GM19328 (cell line): ENCODE results near the gene CCDC190.
"Not testable (repeated sequence)": the region's sequence is repeated elsewhere in the genome, so short reads cannot be mapped to it uniquely, and the experiment has no call there.

Source experiments
- ATAC-seq: cut with Tn5 transposase; IDR thresholded peaks from one replicate; pipeline ENCODE4 v1.9.1; 2021; ENCODE audit warnings: mild to moderate bottlenecking, moderate library complexity; ENCODE audit not compliant: unreplicated experiment

CCDC190 gene

GRCh38 chr1:162838863-162839262 lies 22.1 kb downstream of the CCDC190 start:
- no peak for ATAC-seq

DNA sequence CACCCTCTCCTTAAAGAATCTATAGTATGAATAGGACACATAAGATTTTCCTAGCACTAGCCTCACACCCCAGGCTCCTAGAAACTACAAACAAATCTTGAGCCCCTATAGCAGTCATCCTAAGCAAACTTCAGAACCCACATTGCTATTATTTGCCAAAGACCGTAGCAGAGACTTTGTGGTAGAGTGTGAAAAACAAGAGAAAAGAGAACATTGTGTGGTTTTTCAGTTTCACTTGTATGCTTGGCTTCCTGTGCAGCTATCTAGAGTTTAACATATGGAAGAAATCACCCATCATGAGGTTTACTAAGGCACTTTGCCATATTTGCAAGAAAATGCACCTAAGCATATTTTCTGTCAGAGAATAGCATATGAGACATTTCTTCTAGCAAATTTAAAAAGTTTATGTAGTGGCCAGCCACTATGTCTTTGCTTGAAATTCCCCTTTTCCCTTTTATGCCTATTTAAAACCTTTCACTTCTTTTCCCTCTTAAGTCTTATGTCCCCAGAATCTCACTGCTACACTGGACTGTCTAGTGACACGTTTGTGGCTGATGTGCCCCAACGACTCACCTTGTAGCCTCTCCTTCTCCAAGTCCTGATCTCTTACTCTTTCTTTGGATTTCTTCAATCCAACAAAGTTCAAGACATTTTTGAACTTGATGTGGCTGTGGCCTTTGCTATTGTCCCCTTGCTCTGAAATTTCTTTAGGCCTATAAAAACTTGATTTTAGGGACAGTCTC lies 25.6 kb downstream of the CCDC190 start:
- ATAC-seq, result peak; percentile 94

- ATAC-seq, result no peak
Measured at GRCh38 chr1:162832470-162832869, 28.5 kb downstream of the CCDC190 start.

- no peak for ATAC-seq
Measured at GRCh38 chr1:162829268-162829667, 31.7 kb downstream of the CCDC190 start.

- no peak for ATAC-seq
Measured at GRCh38 chr1:162823771-162824525, 37.0 kb downstream of the CCDC190 start.

- ATAC-seq, result no peak
Measured at GRCh38 chr1:162823231-162823630, 37.7 kb downstream of the CCDC190 start.

- ATAC-seq, result no peak
Measured at GRCh38 chr1:162822391-162823200, 38.4 kb downstream of the CCDC190 start.

DNA sequence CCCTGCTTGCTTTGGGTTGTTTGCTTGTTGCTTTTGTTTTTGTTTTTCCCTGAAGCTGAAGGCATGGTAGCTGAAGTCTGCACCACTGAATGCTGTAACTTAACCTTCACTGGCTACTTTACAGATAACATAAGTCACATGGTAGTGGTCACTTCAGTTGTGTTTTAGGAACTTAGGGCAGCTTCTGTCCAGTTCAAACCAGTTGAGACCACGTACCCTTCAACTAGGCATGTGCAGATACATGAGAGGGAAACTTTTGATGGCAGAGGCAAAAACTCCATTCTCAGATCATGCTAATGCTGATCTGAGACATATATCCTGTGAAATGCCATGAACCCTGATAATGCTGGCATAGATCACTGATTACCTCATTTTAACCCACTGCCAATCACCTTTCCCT lies 42.3 kb downstream of the CCDC190 start:
- not testable (repeated sequence) for ATAC-seq

DNA sequence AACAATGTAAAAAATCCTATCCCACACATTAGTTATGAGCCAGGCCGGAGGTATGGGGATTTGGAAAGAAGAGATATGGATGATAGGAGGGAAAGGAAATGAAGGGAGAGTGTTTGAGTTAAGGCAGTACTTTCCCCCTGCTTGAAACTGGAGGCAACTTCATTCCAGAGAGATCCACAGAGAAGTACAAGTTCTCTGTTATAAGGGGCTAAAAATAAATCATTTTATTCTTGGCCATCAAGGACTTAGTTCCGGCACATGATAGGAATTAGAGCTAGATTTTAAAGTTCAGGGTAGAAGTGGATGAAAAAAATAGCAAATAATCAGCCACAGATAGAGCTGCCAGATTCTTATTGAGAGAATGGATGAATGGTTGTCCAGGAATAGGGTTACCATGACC lies 42.8 kb downstream of the CCDC190 start:
- ATAC-seq, result not testable (repeated sequence)

DNA sequence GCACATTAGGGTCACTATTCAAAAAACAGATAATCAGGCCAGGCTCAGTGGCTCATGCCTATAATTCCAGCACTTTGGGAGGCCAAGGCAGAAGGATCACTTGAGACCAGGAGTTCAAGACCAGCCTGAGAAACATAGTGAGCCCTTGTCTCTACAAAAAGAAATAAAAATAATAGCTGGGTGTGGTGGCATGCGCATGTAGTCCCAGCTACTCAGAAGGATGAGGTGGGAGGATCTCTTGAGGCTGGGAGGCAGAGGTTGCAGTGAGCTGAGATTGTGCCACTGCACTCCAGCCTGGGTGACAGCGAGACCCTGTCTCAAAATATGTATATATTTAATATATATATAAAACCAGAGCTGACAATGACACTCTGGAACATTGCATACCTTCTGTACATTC lies 48.6 kb downstream of the CCDC190 start:
- not testable (repeated sequence) for ATAC-seq

DNA sequence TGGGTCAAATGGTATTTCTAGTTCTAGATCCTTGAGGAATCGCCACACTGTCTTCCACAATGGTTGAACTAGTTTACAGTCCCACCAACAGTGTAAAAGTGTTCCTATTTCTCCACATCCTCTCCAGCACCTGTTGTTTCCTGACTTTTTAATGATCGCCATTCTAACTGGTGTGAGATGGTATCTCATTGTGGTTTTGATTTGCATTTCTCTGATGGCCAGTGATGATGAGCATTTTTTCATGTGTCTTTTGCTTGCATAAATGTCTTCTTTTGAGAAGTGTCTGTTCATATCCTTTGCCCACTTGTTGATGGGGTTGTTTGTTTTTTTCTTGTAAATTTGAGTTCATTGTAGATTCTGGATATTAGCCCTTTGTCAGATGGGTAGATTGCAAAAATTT lies 53.5 kb downstream of the CCDC190 start:
- ATAC-seq, result not testable (repeated sequence)
